ENCODE data around the gene RFC1. TPM values are rescaled to one million over a fixed set of nuclear protein-coding genes. Genes with fewer than 3 reads are reported as not detected.
A peak's percentile ranks its signal among the peaks of the same experiment; 100 is the strongest.

The RFC1 gene
- total RNA-seq, 1 experiment from 2014 or later: 56.8 TPM

DNA sequence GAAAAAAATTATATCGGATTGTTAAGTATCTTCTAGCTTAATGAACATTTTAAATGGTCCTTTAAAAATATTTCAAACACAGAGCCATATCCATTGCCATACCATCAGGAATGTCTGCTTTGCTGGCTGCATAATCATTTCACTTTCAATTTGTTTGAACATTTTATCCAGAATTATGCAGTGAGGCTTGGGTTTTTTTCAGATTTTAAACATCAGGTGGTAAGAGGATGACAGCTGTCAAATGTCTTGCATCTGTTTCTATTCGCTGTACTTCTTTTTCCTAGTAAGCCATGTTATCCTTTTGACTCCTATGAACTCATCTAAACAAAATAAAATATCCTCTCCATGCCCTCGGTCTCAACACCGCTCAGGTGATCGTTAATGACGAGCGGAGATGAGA lies 802 bp downstream of the RFC1 start:
- H3K27ac ChIP-seq (ENCODE audit: insufficient read length, low read depth, low read length): no peak overlapping the region
- H3K18ac ChIP-seq (ENCODE audit: insufficient read length, low read depth, low read length): no peak overlapping the region
- H2BK20ac ChIP-seq (ENCODE audit: low read depth, low read length, poor library complexity, severe bottlenecking): no peak overlapping the region
- peak overlapping the region; percentile 92 for H3K9ac ChIP-seq (ENCODE audit: extremely low read depth, insufficient read length, low read length)
- no peak overlapping the region for H4K5ac ChIP-seq (ENCODE audit: insufficient read length, low read depth, low read length)
- no peak overlapping the region for H3K14ac ChIP-seq (ENCODE audit: insufficient read depth, low read length)
- H2BK12ac ChIP-seq (ENCODE audit: insufficient read length, low read depth, low read length): no peak overlapping the region
- H4K91ac ChIP-seq (ENCODE audit: insufficient read length, low read depth, low read length): no peak overlapping the region
- no peaks in the 10 kb centered on the region for H3K23me2 ChIP-seq (ENCODE audit: insufficient read length, low read depth, low read length, poor library complexity, severe bottlenecking)
- peaks cover 26% of the 10 kb centered on the region for H3K27me3 Mint-ChIP-seq (ENCODE audit: low read depth)
- WGBS (ENCODE audit: extremely low coverage, insufficient read length, low lambda C conversion rate): no CpG with 5 or more reads among the region's 7 CpGs
- no peak overlapping the region for H2BK120ac ChIP-seq (ENCODE audit: low read depth, low read length, poor library complexity, severe bottlenecking)
- no peak overlapping the region for H2BK15ac ChIP-seq (ENCODE audit: low read depth, low read length)
- H2BK5ac ChIP-seq (ENCODE audit: insufficient read length, low read length): no peak overlapping the region
- no peak overlapping the region for H4K8ac ChIP-seq (replicated peaks; ENCODE audit: insufficient read length, low read depth, low read length)
- H3K23ac ChIP-seq (ENCODE audit: insufficient read length, low read depth, low read length): no peak overlapping the region
- H3K56ac ChIP-seq (ENCODE audit: insufficient read length, low read depth, low read length): no peak overlapping the region
- no peaks in the 10 kb centered on the region for H3K9me3 ChIP-seq (ENCODE audit: control insufficient read depth, low read depth, low read length)
- H4K20me1 ChIP-seq (ENCODE audit: control insufficient read depth, insufficient read depth, insufficient read length): no peaks in the 10 kb centered on the region
- H3K4me1 ChIP-seq (ENCODE audit: insufficient read depth, low read length): no peaks in the 10 kb centered on the region
- no peaks in the 10 kb centered on the region for H3K79me1 ChIP-seq (ENCODE audit: insufficient read depth, low read depth, low read length, poor library complexity, severe bottlenecking)
- H3K4me3 Mint-ChIP-seq: peak overlapping the region; percentile 94 to 96
- no peak overlapping the region for H2AK5ac ChIP-seq (ENCODE audit: insufficient read length, low read length)
- peaks cover 8 to 14% of the 10 kb centered on the region in 2 experiments for H3K9me3 Mint-ChIP-seq
- H3K27ac Mint-ChIP-seq: peak overlapping the region; percentile 69 to 95 (median 91); a peak in 6 of 7 replicates
- no peak overlapping the region for H3T11ph ChIP-seq (ENCODE audit: low read length)
- H3K27me3 ChIP-seq (ENCODE audit: insufficient read depth, low read length): peaks cover 3% of the 10 kb centered on the region; the same call in 1 of the 2 replicates
- TF ChIP-seq, protein P1, sequence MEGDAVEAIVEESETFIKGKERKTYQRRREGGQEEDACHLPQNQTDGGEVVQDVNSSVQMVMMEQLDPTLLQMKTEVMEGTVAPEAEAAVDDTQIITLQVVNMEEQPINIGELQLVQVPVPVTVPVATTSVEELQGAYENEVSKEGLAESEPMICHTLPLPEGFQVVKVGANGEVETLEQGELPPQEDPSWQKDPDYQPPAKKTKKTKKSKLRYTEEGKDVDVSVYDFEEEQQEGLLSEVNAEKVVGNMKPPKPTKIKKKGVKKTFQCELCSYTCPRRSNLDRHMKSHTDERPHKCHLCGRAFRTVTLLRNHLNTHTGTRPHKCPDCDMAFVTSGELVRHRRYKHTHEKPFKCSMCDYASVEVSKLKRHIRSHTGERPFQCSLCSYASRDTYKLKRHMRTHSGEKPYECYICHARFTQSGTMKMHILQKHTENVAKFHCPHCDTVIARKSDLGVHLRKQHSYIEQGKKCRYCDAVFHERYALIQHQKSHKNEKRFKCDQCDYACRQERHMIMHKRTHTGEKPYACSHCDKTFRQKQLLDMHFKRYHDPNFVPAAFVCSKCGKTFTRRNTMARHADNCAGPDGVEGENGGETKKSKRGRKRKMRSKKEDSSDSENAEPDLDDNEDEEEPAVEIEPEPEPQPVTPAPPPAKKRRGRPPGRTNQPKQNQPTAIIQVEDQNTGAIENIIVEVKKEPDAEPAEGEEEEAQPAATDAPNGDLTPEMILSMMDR (conservative IDR thresholded peaks at IDR 0.05): no peak
- peaks cover 26% of the 10 kb centered on the region; the same call in 1 of the 2 replicates for H3K79me2 ChIP-seq (ENCODE audit: insufficient read depth, low read length)
- peaks cover 11 to 17% of the 10 kb centered on the region in 2 experiments for H3K4me1 Mint-ChIP-seq
- H3K36me3 Mint-ChIP-seq (ENCODE audit: insufficient read depth in 1 of 3, low read depth in 3 of 3): peaks cover 3 to 5% (median 4%) of the 10 kb centered on the region in 3 experiments; a peak in 6 of 7 replicates
- H3K4me2 ChIP-seq (ENCODE audit: insufficient read depth, insufficient read length, low read length): peak overlapping the region; percentile 85
- no peak overlapping the region for H2AFZ ChIP-seq (ENCODE audit: low read length)
- DNase-seq: no peak
- no peak overlapping the region for H3K4ac ChIP-seq (ENCODE audit: low read depth, low read length)
